Hematopoietic multipotent progenitor cell treated with erythropoietin and hydrocortisone succinate and interleukin-3 and kit ligand, for 15 days (in vitro differentiated cells): Measurements from ENCODE around the gene PDIA6.
"Not testable (repeated sequence)": the region's sequence is repeated elsewhere in the genome, so short reads cannot be mapped to it uniquely, and the experiment has no call there.

Source experiments
- DNase-seq: peaks from one replicate; pipeline ENCODE4 v3.0.0-alpha.2; 2015; ENCODE audit warnings: low spot score

Gene PDIA6

DNA sequence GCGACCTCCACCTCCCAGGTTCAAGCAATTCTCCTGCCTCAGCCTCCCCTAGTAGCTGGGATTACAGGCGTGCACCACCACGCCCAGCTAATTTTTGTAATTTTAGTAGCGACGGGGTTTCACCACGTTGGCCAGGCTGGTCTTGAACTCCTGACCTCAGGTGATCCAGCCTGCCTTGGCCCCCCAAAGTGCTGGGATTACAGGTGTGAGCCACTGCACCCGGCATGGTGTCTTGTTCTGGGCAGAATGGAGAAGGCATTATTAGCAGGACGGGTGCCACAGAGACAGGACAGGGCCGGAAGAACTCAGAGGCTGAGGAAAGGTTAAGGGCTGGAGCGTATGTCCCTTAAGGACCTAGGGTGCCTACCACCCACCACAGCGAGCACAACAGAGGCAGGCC, 31.8 kb downstream of the PDIA6 start:
- not testable (repeated sequence) for DNase-seq

DNA sequence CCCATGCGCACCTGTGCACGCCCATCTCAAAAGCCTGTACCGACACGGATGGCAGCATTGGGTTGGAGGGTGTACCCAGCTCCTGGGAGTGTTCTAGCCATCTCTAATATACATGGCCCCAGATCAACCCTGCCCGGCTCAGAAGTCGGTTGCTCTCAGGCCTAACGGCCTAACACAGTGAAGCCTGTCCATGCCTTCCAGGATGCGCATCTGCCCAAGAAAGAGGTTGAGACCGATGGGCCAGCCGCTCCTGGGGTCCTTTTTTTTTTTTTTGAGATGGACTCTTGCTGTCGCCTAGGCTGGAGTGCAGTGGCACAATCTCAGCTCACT, 32.1 kb downstream of the PDIA6 start:
- DNase-seq, result no peak

DNA sequence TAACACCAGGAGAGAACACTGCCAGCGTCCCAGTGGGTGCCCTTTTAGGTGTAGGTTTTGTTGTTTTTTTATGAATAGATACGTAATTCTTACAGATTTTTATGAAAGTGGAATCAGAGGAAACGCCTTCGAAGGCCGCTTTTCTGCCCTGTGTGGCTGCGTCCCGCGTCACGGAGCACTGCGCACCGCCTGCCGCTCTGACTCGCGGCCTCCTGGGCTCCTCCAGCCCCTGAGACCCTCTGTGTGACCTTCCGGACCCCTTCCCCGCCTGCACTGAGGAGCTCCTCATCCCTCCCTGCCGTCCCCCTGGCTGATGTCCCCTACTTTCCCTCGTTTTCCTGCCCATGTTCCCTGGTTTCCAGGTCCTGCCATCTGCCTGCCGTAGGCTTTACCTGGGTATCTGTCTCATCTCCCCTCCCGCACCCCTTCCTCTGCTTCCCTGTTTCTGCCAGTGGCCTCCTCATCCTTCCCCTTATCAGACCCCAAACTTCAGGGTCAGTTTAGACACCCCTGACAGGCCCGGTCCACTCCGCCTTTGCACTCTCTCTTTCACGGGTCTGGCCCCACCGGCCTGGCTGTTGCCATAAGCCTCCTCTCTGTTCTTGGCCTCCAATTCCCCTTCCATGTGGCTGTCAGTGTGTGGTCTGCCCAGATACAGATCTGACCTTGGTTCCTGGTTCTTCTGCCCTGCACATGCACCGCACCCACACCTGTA, 32.7 kb downstream of the PDIA6 start:
- no peak for DNase-seq

DNA sequence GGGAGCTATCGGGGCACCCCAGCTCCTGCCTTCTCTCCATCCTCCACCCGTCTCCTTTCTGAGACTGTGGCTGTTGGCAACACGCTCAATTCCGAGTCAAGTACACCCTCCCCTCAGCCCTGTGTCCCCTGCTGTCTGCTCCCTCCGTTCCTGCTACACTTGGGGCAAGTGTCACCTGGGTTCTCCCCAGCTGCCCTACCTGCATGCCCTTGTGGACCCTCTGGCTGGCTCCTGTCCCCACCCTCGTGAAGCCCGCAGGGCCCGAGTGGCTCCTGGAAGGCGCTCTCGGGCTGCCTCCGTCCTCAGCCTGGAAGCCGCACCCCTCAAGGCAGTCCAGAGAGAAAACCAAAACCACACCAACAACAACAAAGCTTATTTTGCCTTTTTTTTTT, 33.9 kb downstream of the PDIA6 start:
- DNase-seq, result no peak

DNA sequence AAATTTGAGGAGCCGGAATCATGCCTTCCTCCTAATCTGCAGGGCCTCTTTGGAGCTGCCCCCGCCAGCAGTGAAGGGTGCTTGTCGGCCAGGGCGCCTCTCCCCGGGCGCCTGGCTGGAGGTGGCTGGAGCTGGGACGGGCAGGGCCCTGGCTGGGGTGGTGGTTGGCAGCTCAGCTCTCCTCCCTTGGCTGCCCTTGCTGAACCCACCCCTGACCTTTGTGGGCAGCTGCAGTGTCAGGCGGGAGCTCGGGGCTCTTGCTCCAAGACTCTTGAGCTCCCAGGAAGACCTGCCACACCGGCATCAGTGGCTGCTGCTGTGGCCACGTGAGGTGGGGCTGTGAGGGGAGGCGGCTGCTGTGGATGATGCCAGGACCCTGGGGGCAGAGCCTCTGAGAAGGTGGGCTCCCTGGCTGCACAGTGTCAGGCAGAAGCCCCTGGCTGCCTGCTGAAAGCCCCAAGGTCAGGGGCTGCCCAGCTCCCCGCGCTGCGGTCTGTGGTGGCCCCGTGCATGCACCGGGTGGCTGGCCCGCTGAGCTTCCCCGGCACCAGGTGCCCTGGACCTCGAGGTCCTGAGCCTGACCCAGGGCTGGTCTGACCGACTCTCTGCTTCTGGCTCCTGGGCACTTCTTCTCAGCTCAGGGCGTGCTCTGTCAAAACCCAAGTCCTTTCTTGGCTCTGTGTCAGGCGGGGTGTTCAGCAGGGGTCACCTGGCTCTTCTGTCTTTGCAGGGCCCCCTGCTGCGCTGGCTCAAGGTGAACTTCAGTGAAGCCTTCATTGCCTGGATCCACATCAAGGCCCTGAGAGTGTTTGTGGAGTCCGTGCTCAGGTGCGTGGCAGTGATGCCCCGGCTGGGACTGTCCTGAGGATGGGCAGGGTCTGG, 34.5 kb downstream of the PDIA6 start:
- no peak for DNase-seq

DNA sequence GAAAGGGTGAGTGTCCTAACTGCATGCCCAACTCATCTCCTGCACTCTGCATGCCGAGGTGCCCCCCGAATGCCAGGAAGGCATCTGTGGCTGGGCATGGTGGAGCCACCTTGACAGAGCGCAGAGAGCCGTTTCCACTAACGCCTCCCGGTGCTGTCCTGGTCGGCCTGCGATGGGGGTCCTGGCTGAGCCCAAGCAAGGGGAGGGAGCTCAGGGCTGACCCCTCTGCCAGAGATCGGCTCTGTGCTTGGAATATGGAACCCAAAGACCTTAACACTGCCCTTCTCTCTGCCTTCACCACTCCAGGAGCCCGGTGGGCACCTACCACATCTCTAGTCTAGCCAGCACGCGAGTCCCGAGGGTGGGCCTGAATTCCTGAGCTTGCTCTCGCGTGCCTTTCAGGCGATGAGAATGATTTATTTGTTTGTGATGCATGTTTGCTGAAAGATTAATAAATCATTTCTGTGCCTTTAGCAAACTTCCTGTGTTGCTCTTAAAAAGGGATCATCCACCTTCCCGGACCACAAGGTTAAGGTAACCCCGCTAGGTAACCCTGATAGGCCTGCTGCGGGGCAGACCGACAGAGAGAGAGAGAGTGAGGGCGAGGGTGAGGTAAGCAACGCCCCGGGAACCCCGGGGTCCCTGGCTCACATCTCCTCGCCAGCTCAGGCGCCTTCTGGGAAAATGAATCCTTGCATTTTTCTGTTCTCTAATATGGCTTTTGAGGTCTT, 35.3 kb downstream of the PDIA6 start:
- DNase-seq, result no peak

DNA sequence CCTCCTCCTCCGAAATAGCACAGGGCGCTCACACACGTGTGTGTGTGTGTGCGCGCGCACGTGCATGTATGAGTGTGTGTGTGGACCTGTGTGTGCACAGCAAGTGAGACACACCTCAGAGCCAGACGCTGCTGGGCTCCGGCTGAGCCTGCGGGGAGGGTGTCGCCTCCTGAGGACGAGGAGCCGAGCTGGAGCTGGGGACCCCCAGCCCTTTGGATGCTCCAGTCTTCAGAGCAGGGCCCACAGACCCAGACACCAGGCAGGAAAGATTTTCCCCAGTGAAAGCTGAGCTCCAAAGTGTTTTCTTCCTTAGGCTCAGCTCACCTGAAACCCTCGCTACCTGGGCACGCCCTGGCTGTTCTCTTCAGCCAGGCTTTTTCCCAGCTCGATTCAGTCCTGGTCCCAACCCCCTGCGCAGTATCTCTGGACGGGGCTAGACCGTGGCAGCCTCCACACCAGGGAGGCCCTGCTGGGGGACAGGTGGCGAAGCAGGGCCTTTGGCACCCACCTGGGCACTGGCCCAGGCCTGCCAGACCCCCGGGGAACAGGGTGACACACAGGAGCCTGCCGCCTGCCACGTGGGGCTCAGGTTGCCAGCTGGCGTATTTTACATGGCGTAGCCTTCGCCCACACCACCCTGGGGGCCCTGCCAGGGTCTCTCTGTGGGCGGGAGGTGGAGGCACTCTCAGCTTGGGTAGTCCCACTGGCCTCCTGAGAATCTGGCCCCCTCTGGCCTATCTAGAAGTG, 36.2 kb downstream of the PDIA6 start:
- DNase-seq, result no peak

DNA sequence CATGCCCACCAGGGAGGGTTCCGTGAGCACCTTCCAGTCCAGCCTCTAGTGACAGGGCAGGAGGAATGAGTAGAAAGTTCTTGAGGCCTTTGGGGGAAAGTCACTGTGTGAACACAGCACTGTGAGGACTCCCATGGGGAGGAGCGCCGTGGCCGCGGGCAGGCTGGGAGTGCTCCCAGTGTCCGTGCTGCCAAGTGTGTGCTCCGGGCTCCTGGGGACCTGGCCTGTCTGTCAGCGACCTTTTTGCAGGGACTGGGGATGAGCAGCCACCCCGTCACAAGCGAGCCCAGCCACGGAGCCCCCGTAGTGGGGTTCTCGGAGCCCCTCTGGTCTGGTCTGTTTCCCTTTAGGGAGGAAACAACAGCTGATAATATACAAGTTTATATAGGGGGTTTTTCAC, 36.8 kb downstream of the PDIA6 start:
- no peak for DNase-seq

DNA sequence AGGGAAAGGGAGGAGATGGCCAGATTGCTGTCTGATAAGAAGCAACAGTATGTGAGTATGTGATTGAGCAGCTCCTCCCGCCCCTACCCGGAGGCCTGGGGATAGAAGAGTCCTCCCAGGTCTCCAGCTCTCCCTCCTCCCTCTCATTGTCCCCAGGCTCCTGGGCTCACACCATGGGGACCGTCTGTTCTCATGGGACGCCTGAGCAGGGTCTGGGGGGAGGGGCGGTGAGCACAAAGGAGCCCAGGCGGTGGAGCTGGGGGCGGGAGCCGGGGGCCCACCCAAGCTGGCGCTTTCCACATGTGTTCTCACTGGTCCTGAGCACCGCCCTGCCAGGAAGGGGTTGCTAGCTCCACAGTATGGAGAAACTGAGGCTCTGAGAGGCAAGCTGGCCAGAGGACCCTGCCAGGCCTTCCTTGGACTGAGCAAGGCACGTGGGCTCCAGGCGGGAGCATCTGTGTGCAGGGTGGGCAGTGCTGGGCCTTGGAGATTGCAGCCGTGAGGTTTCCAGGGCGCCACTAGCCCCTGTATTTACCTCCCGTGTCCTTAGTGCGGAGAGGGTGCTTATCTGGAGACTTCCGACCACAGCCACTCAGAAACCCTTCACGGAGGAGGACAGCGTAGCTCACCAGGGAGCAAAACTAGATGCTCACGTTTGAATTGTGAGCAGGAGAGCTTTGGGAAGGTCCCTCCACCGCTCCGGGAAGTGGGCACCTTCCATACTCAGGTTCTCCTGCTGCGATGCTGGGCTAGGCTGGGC, 37.4 kb downstream of the PDIA6 start:
- no peak for DNase-seq

DNA sequence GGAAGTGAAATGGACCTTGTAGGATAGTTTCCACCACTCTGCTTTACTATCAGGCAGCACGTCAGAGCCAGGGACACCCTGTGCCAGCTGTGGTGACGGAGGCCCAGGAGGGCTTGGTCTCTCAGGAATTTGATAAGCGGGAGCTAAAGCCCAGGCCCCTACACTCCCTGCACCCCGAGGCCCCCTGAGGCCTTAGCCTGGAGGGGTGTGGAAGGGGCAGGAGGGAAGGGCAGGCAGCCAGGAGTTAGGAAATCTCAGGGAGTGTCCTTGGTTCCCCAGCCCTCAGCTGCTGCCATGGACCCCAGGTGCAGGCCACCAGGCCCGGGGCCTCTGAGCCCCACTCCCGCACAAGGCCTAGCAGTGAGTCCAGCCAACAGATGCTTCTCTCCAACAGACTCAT, 38.2 kb downstream of the PDIA6 start:
- no peak for DNase-seq

DNA sequence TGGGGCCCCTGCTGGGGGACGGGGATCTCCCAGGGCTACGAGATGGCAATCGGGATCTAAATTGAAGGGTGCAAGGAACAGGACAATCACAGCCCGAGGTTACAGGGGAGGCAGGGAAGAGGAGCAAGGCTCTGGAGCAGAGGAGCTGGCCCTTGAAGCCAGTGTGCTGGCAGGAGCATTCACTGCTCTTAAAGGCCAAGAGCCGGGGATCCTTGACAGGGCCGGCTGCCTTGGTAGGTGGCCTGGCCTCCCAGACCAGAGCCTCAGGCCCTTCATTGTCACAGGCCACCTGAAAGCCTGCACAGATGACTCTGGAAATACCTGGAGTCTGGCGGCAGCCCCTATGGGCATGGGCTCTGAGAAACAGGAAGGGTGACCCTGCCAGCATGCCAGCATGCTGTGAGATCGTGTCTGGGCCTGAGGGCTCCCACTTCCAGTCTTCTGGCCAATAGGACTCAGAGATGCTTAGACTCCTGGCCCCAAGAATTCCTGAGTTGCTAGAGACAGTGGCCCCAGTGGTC, 38.7 kb downstream of the PDIA6 start:
- DNase-seq, result no peak

DNA sequence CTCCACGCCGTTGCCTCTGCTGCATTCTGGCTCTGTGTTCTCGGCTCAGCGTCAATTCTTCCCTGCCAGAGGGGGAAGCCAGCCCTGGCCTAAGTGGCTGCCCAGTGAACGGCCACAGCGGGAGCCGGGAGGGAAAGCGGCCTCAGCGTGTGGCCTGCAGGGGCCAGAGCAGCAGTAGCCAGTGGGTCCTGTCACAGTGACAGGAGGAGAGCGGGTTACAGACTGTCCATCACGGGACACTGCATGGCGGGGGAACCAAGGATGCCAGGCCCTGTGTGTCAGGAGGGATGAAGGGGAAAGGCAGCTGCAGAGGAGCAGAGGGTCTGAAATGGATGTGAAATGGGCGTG, 39.7 kb downstream of the PDIA6 start:
- no peak for DNase-seq

DNA sequence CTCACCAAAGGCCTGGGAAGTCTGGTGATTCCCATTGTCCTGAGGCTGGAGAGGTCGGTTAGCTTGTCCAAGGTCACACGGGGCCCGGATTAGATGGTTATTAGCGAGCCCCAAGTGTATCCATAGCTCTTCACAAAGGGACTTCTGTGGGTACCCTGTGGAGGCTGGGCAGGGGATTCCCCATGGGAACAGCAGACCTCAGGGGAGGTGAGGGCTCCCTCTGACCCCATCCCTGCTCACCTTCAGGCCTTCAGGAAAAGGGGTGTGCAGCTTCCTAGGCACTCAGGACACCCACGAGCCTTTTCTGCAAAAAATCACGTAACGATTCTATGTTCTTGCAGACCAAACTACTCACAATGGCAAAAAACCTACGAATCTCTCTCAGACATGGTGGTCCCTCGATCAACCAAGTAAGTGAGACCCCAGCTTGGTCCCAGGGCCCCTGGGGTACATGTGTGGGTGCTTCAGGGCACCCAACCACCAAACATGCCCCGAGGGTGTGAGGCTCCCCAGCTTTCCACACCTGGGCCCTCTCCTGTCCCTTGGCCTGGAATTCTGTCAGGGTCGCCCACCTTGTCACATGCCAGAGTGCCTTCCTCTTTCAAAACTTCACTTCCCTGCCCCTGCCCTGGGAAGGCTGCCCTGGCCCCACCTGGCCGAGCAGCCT, 40.3 kb downstream of the PDIA6 start:
- DNase-seq, result no peak

DNA sequence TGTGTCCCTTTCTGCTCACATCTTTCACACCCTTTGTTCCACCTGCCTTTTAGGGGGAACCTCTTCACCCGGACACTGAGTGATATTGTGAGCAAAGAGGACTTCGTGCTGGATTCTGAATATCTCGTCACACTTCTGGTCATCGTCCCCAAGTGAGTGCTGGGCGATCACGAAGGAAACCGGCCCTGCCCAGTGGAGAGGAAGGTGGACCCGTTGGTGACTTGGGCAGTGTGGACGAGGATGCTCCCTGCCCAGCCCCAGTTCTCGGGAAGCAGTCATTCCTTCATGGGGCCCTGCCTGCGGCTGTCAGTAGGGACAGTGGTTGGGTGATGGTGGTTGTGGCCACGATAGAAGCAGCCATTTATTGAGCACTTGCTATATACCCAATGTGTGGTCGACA, 40.8 kb downstream of the PDIA6 start:
- DNase-seq, result no peak

DNA sequence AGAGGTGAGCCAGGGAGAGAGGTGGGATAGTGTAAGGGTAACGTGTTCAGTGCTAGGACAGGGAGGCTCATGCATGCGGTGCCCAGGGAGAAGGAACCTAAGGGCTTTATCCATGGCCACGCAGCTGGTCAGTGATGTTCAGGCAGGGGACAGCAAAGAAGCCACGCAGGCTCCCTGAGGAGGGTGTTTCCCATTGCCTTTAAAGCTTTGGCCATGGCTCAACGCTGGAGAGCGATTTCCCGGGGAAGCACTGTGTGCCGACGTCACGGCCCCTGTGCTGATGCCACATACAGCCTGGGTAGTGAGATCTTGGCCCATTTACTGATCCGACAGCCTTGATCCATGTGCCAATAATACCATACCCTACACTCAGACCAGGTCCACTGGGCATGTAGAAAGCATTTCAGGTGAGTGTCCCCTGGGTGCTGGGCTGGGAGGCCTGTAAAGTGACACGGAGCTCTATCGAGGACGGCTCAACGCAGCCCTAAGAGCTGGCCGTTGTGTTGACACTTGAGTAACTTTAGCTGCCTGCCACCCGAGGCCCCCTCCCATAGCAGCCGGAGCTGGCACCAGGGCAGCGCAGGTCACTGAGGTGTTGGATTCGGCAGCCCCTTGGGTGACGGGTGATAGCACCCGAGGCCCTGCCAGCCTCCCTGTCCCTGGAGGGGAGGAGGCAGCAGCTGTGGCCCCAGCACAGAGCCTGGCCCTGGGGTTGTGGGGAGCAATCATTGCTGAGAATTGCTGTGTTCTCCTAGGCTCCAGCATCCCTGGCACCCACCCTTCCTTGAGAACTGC, 41.4 kb downstream of the PDIA6 start:
- no peak for DNase-seq

DNA sequence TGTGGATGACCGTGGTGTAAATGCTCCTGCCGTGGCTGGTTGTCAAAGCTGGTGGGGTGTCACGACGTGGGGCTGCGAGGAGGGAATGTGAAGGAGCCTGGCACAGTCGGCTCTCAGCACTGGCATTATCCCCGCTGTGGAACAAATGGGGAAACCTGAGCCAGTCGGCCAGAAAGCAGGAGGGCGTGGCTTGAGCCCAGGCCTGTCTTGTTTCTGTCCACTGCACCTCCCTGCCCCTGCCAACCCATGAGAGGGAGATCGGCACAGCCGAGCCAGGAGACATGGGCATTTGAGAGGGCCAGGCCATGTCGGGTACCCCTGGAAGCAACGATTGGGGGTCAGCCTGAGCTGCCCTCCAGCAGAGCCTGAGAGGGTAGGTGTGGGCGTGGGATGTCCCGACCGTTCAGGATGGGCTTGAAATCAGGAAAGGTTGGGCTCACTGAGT, 44.5 kb downstream of the PDIA6 start:
- no peak for DNase-seq

DNA sequence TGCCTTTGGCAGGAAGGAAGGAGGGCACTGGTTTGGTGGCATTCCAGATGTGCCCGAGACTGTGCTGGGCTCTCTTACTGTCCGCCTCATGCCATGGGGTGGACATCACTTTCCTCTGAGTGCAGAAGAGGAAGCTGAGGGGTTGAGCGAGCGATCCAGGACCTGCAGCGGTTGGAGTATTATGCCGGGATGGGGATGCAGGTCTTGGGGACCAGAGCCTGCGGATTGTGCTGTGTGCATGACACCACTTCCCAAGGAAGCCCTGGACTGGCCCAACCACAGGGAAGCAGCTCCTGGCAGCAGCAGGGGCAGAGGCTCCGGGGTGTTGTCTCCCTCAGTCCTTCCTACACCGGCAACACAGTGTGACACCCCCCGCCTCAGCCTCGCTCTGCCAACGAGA, 46.7 kb downstream of the PDIA6 start:
- no peak for DNase-seq

DNA sequence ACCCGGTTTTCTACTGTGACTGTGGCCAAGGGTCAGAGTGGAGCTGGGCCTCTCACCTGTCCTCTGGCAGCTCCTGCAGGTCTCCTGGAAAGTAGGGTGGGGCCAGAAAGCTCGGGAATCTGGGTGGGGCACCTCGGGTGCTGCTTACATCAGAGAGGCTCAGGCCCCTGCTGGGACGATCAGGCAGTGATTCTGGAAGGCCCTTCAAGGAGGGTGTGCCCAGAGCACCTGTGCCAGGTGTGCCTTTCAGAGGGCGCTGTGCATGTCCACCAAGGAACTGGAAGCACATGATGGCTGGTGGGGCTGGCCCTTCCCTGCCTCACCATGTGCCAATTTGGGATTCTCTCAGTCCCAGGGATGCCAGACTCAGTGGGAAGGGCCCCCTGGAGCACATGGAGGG, 47.1 kb downstream of the PDIA6 start:
- no peak for DNase-seq

DNA sequence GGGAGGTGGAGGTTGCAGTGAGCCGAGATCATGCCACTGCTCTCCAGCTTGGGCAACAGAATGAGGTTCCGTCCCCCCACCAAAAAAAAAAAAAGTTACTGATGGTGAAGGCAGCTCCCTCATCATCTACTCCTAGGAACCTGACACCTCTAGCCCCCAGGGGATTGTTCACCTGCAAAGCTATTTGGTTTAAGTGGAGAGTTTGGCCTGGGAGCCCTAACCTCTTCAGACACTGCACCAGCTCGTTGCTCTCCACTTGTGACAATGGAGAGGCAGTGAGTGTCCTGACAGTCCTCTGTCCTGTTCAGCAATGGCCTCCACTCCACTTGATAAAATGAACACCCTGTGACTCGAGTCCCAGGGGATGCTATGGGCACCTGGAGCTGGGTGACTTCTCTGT, 47.7 kb downstream of the PDIA6 start:
- no peak for DNase-seq
